Measurements from ENCODE around the gene PHLDB2.
A peak's percentile ranks its signal among the peaks of the same experiment; 100 is the strongest.

PHLDB2 gene

GRCh38 chr3:111956995-111957734, 98.1 kb downstream of the PHLDB2 start:
- no peak for DNase-seq (ENCODE audit: low read depth in 2 of 3, low spot score in 1 of 3)

- DNase-seq (ENCODE audit: low read depth in 2 of 3, low spot score in 1 of 3): no peak
Measured at GRCh38 chr3:111961461-111962164, 102.5 kb downstream of the PHLDB2 start.

- DNase-seq (ENCODE audit: low read depth in 2 of 3, low spot score in 1 of 3): no peak
Measured at GRCh38 chr3:111963424-111963823, 104.4 kb downstream of the PHLDB2 start.

GRCh38 chr3:111965484-111965883, 106.4 kb downstream of the PHLDB2 start:
- no peak for DNase-seq (ENCODE audit: low read depth in 2 of 3, low spot score in 1 of 3)

- DNase-seq (ENCODE audit: low read depth in 2 of 3, low spot score in 1 of 3): no peak
Measured at GRCh38 chr3:111967068-111967467, 108.0 kb downstream of the PHLDB2 start.

GRCh38 chr3:111967651-111968274, 108.7 kb downstream of the PHLDB2 start:
- DNase-seq (ENCODE audit: low read depth in 2 of 3, low spot score in 1 of 3): peak; percentile 64 to 87 (median 75)

GRCh38 chr3:111968319-111969054, 109.4 kb downstream of the PHLDB2 start:
- no peak for DNase-seq (ENCODE audit: low read depth in 2 of 3, low spot score in 1 of 3)

- DNase-seq (ENCODE audit: low read depth in 2 of 3, low spot score in 1 of 3): no peak
Measured at GRCh38 chr3:111970376-111970775, 111.3 kb downstream of the PHLDB2 start.

GRCh38 chr3:111971533-111972130, 112.6 kb downstream of the PHLDB2 start:
- DNase-seq (ENCODE audit: low read depth in 2 of 3, low spot score in 1 of 3): no peak

GRCh38 chr3:111972891-111973290, 113.8 kb downstream of the PHLDB2 start:
- DNase-seq (ENCODE audit: low read depth in 2 of 3, low spot score in 1 of 3): no peak

GRCh38 chr3:111975131-111975530, 116.1 kb downstream of the PHLDB2 start:
- no peak for DNase-seq (ENCODE audit: low read depth in 2 of 3, low spot score in 1 of 3)

GRCh38 chr3:111976254-111976653, 117.2 kb downstream of the PHLDB2 start:
- no peak for DNase-seq (ENCODE audit: low read depth in 2 of 3, low spot score in 1 of 3)

- peak; percentile 91 to 96 (median 96) for DNase-seq (ENCODE audit: low read depth in 2 of 3, low spot score in 1 of 3)
Measured at GRCh38 chr3:111978583-111979433, 119.7 kb downstream of the PHLDB2 start, which contains the start of gene ABHD10. Gene ABHD10 (plus strand): TSS chr3:111979026. CDS start chr3:111979062, 36 bp downstream.

GRCh38 chr3:111979434-111980038, 120.5 kb downstream of the PHLDB2 start:
- no peak for DNase-seq (ENCODE audit: low read depth in 2 of 3, low spot score in 1 of 3)

GRCh38 chr3:111980716-111981456, 121.8 kb downstream of the PHLDB2 start:
- no peak for DNase-seq (ENCODE audit: low read depth in 2 of 3, low spot score in 1 of 3)

GRCh38 chr3:111981457-111981763, 122.3 kb downstream of the PHLDB2 start:
- no peak for DNase-seq (ENCODE audit: low read depth in 2 of 3, low spot score in 1 of 3)

- no peak for DNase-seq (ENCODE audit: low read depth in 2 of 3, low spot score in 1 of 3)
Measured at GRCh38 chr3:111984636-111985298, 125.7 kb downstream of the PHLDB2 start.

GRCh38 chr3:111986800-111987199, 127.7 kb downstream of the PHLDB2 start:
- no peak for DNase-seq (ENCODE audit: low read depth in 2 of 3, low spot score in 1 of 3)

Data from stimulated activated CD4-positive, alpha-beta T cell treated with anti-CD3 and anti-CD28 coated beads, Interleukin-12 subunit alpha, Interleukin-12 subunit beta, amount 100 ng/mL, for 48 hours (primary cell).